Measurements from ENCODE around the gene TMEM196.

The TMEM196 gene

GRCh38 chr7:19772841-19773760 lies at the start of gene TMEM196:
Gene TMEM196, minus strand, starts transcription at chr7:19773617. Its CDS starts 921 bp downstream, at chr7:19772696.
- DNase-seq: peak; percentile 31

DNA sequence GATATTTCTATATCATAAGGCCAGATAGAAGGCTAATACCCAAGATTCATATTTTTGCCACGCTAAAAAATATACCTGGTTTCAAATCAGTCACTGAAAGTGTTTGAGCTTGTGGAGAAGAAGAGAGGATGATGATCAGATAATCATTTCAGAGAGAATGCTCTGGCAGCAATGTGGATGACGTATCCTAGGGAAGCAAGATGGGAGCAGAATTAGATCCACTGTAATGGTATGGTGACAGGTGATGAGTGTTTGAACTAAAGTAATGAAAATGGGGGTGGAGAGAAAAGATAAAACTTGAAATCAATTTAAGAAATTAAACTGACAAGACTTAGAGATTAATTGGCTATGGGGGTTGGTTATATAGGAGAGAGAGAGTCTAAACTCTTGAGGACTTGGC lies 42.7 kb upstream of the TMEM196 start:
- DNase-seq: no peak

- peak; percentile 12 for DNase-seq
Observed at GRCh38 chr7:19815546-19815945, 42.1 kb upstream of the TMEM196 start.

DNA sequence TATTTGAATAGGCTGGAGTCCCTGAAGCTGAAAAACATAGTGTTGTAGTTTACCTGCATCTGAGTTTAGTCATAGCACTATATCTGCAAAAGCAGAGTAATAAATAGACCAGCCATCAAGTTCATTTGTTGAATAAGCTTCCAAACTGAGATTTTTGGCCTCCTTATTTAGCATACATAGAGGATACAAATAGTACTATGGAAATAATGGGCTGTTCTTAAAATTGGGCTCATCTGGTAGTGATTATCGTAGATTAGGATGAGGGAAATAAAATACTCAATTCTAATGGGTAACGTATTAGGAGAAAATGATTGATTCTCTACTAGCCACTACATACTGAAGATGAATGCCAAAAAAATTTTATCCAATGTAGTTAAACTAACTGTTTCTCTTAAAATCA lies 41.4 kb upstream of the TMEM196 start:
- DNase-seq: no peak

DNA sequence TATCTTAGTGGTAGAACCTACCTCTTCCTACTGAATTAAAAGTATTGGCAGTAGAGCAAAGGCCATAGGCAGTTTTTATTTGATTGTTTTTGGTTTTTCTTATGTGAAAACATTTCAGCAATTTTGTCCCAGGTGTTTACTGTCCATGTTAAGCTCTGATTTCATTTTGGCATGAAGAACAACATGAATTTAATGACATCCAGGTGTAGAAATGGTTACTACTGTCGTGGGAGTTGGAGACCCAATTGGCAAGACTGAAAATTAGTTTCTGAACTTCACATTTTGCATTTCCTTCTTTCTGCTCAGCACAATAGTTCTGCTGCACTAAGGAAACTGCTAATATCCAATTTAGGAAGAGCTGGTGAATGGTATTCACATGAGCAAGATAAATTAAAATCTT lies 38.0 kb upstream of the TMEM196 start:
- no peak for DNase-seq

GRCh38 chr7:19798986-19799385 lies 25.6 kb upstream of the TMEM196 start:
- DNase-seq: peak; percentile 52

DNA sequence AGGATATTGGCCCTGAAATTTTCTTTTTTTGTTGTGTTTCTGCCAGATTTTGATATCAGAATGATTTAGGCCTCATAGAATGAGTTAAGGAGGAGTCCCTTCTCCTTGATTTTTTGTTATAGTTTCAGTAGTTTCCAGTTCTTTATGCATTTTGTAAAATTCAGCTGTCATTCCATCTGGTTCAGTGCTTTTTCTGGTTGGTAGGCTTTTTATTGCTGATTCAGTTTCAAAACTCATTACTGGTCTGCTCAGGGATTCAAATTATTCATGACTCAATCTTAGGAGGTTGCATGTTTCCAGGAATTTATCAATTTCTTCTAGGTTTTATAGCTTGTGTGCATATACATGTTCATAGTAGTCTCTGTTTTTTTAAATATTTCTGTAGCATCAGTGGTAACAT lies 10.1 kb upstream of the TMEM196 start:
- no peak for DNase-seq

DNA sequence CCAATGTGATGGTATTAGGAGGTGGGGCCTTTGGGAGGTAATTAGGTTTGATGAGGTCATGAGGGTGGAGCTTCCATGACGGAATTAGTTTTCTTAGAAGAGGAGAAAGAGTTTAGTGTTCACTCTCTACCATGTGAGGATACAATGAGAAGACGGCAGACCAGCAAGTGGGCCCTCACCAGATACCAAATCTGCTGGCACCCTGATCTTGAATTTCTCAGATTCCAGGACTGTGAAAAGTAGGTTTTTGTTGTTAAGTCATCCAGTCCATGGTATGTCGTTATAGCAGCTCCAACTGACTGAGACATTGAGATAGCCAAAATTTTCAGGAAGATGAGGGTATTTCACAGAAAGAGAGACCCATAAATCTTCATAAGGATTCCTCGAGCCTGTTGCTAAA lies 3.6 kb upstream of the TMEM196 start:
- DNase-seq: no peak

GRCh38 chr7:19775578-19775977 lies 2.2 kb upstream of the TMEM196 start:
- no peak for DNase-seq

GRCh38 chr7:19772306-19772705 lies 1.1 kb downstream of the TMEM196 start:
- no peak for DNase-seq

DNA sequence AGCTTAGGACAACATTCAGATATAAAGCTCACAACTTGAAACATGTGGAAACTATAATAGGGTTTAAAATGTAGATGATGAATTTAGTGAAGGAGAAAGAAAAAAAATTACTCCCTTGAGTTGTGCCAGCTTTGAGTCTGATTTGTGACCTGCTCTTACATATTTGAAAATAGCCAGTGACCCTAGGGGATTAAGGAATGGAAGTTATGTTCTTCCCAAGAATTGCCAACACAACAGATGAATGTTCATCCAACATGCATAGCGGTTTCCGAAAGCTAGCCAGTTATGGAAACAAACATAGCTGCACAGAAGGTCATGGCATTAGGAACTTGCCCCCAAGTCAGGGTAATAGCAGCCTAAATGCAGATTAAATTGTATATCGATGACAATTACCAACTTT lies 10.8 kb downstream of the TMEM196 start:
- DNase-seq: no peak

DNA sequence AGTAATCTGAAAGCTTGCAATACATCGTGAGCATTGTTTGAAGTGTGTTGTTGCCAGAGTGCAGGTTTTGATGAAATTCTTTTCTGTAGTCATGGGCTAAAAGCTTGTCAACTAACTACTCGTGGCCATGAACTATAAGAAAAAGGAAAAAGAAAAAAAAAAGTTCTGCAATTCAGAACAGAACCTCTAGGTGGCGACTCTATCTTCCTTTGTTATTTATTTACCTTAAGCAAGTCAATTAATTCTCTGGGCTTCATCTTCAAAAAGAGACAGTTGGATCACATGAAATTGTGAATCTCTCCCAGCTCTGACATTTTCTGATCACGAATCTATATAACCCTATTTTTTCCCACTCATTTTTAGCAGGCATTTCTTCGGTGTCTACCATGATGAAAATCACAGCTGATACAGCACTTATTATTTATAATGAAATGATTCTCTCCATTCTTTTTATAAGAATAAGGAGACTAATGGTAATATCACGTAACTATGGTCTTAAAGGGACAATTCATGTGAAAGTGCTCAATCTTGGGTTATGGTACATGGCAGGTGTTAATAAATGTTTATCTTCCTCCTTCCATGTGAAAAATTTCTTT lies 18.8 kb downstream of the TMEM196 start:
- peak; percentile 20 for DNase-seq

DNA sequence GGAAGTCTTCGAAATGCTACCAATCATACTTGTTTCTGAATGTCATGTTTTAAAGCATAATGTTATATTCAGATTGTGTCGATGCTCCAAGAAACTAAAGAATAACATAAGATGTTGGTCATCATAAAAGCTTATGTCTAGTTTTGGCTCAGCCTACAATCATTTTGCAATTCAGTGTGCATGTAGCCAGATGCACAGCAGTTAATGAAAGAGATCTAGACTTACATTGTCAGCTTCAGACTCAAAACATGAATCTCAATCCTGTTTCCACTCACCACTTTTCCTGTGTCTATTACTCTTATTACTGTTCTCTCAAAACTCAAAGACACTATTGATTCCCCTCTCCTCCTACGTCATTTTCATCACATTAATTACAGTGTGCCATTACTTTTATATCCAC lies 21.4 kb downstream of the TMEM196 start:
- no peak for DNase-seq

GRCh38 chr7:19749658-19750057 lies 23.8 kb downstream of the TMEM196 start:
- DNase-seq: no peak

GRCh38 chr7:19747740-19748339 lies 25.6 kb downstream of the TMEM196 start:
- peak; percentile 58 for DNase-seq

DNA sequence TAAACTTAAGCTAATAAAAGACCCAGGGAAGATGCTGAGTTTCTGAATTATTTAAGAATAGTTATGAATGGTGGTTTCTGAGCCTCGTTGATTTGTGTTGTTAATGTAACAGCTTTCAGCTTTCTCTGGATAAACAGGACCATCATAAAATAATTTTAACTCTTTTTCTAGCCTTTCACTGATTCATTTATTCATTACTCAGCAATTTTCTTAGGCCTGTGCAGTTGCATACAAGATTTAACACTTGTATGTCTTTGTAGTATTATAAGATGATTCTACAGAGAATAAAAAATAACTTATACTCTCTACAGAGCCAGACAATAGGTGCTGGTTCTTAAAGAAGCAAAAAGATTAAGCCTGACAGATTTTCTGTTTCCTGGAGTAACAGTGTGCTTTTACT lies 29.3 kb downstream of the TMEM196 start:
- DNase-seq: no peak

GRCh38 chr7:19728716-19729115 lies 44.7 kb downstream of the TMEM196 start:
- no peak for DNase-seq

- no peak for DNase-seq
Observed at GRCh38 chr7:19725770-19726169, 47.6 kb downstream of the TMEM196 start.

DNA sequence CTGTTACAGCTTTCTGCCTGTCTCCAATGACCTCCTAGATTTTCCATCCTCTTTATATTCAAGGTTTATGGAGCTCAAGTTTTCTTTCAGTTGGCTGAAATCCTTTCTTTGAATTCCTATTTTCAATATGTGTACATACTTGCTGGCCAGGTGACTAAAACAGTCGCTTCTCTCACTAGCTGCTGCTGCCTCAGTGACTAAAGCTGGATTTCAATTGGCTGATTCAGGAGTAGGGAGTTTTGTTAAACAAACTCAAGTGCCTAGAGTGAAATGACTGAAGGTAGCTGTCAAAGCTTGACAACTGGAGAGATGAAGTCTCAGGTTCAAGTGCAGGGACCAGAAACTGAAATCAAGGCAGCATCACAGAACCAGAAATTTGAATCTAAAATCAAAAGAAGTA lies 57.9 kb downstream of the TMEM196 start:
- DNase-seq: no peak

GRCh38 chr7:19713676-19714075 lies 59.7 kb downstream of the TMEM196 start:
- peak; percentile 42 for DNase-seq

- DNase-seq: no peak
Observed at GRCh38 chr7:19709249-19709578, 64.2 kb downstream of the TMEM196 start.

DNA sequence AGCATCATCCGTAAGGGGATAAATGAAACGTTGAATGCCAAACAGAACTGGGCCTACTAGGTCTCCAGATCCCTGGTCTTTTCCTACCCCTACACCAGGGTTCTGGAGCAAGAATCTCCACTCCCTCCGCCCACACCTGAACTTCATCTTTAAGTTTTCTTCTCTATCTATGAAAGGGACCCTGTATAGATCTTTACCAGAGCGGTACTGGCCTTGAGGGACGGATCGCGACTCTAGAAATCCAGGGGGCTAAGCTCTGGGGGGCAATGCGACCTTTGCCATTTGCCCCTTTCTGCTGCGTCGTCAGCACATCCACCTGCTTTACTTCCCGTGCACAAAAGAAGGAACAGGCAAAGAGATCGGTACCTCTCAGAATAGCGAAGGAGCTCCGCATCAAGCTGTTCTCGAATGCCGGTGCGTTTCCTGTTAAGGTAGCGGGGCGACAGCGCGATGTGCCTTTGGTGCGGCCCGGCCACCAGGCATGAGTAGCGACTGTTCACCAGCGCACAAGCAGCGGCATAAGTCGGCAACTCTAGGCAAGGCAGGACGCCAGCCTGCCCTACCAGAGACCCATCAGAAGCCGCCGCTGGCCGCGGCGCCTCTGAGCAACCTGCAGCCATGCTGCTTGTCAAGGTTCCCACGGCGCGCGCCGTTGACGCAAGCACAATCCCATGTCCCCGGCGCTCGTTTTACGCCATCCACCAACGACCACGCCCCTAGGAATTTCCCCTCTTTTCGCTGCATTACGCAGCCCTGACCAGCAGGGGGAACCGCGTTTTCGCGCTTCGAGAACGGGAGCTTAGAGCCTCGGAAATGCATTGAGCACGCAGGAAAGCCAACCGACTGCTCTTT lies 64.8 kb downstream of the TMEM196 start, which contains the start of gene POLR1F:
Gene POLR1F (minus strand): TSS at position 641 of the 852 bp plus-strand sequence. CDS start 21 bp downstream, at position 620.
- peak; percentile 92 for DNase-seq

- DNase-seq: peak; percentile 27
Observed at GRCh38 chr7:19707240-19707639, 66.2 kb downstream of the TMEM196 start.

Data from HCEC 1CT (cell line).